GM12801 (cell line): ENCODE data around the gene NPIPB9.
"Not testable (repeated sequence)": the region's sequence is repeated elsewhere in the genome, so short reads cannot be mapped to it uniquely, and the experiment has no call there.

ENCODE experiments used
- CTCF ChIP-seq: IDR thresholded peaks from one replicate; pipeline ENCODE4 v1.5.1; 2011; ENCODE audit warnings: control low read depth; ENCODE audit not compliant: insufficient read length; ENCODE audit errors: extremely low read depth

The NPIPB9 gene

DNA sequence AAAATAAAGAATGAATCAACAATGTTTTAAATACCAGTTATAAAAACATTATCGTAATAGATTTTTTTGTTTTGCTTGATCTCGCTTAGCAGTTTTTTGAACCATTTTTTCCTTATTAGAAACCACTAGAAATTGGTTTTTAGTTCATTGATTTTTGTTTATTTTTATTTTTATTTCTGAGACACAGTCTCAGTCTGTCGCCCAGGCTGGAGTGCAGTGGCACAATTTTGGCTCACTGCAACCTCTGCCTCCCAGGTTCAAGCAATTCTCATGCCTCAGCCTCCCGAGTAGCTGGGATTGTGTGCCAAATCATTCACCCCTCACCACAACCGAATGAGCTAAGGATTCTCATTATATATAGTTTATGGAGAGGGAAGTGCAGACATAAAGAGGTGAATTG, at the start of gene NPIPB9:
TSS of gene NPIPB9 (plus strand) at position 301 of the 400 bp plus-strand sequence.
- not testable (repeated sequence) for TF ChIP-seq CTCF

DNA sequence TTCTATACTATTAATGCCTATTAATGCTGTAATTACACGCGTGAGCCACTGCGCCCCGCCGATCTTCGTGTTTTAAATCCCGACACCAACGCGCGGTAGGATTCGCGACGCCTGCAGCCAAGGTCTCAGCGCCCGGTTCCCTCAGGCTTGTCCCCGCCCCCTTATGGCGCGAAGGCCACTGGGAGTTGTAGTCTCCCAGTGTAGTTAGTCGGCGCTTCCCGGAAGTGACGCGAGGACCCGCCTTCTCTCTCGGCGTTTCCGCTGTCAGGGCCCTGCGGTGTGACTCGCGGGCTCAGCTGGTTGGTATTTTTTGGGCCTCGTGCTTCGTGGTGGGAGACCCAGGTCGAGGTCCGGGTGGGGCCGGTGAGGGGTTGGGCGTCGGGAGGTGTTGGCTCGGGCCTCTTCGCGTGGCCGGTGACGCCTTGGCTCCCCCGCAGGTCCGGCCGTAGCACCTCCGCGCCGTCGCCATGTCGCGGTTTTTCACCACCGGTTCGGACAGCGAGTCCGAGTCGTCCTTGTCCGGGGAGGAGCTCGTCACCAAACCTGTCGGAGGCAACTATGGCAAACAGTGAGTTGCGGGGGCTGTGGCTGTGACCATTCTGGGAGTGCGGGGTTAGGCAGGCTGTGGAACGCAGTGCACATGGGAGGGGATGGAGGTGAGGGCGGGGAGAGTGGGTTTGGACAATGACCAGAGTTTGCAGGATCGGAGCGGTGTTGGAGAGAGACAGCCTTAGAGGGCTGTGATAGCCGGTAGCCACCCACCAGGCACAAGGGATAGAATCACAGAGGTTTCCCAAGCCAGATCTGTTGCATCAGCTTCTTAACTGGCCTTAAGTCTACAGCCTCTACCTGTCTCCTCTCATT, 40.1 kb upstream of the NPIPB9 start, which contains the start of gene EIF3C:
TSS of gene EIF3C (plus strand) at position 245 of the 864 bp plus-strand sequence. CDS start at position 468, 223 bp downstream.
- TF ChIP-seq CTCF: not testable (repeated sequence)

DNA sequence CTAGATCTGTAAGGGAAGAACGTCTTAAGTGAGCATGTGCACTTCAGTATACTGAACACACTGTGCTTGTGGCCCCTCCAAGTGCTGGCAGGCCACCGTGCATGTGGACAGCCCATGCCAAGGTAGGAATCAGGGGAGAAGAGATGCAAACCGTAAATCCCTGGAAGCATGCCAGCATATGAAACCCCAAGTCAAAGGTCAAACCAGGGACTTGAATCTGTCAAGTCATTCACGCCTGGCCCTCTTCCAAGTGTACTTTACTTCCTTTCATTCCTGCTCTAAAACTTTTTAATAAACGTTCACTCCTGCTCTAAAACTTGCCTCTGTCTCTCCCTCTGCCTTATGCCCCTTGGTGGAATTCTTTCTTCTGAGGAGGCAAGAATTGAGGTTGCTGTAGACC, 68.4 kb downstream of the NPIPB9 start:
- no peak for TF ChIP-seq CTCF

GRCh38 chr16:28821874-28822519, 70.4 kb downstream of the NPIPB9 start:
- TF ChIP-seq CTCF: no peak
